HepG2 (cell line): Measurements from ENCODE around the gene NOXA1. TPM values are rescaled to one million over a fixed set of nuclear protein-coding genes. Genes with fewer than 3 reads are reported as not detected.

Source experiments
- ATF3 ChIP-seq: sonication (generic); formaldehyde crosslinking; IDR thresholded peaks from 2 replicates; pipeline ENCODE4 v1.4.0; 2020; ENCODE audit warnings: missing genetic modification reagents
- ELK4 ChIP-seq: sonication (generic); formaldehyde crosslinking; IDR thresholded peaks from 2 replicates; pipeline ENCODE4 v1.9.0; 2021; ENCODE audit warnings: missing genetic modification reagents, borderline replicate concordance
- HIVEP1 ChIP-seq: sonication (generic); formaldehyde crosslinking; IDR thresholded peaks from 2 replicates; pipeline ENCODE4 v1.4.0; 2020; ENCODE audit warnings: mild to moderate bottlenecking, missing genetic modification reagents
- HNRNPH1 ChIP-seq: fragments of 200-400 bp; formaldehyde crosslinking; optimal IDR thresholded peaks from 2 replicates; pipeline ENCODE3; 2017; ENCODE audit warnings: mild to moderate bottlenecking, low read depth, low read length
- KAT8 ChIP-seq: IDR thresholded peaks from 2 replicates; pipeline ENCODE4 v1.6.1; 2016; ENCODE audit warnings: missing genetic modification reagents, missing compliant biosample characterization
- MXI1 ChIP-seq: IDR thresholded peaks from 3 replicates; pipeline ENCODE4 v1.6.1; 2012; ENCODE audit warnings: low read depth, low read length, inconsistent platforms, borderline replicate concordance
- NAIF1 ChIP-seq: sonication (generic); formaldehyde crosslinking; IDR thresholded peaks from 2 replicates; pipeline ENCODE4 v1.5.0; 2020; ENCODE audit warnings: mild to moderate bottlenecking, missing genetic modification reagents, borderline replicate concordance
- NFATC3 ChIP-seq: sonication (generic); formaldehyde crosslinking; IDR thresholded peaks from 2 replicates; pipeline ENCODE4 v1.5.1; 2020; ENCODE audit warnings: mild to moderate bottlenecking, missing genetic modification reagents
- NKX3-1 ChIP-seq: sonication (generic); formaldehyde crosslinking; IDR thresholded peaks from 2 replicates; pipeline ENCODE4 v1.5.0; 2020; ENCODE audit warnings: missing genetic modification reagents
- ONECUT2 ChIP-seq: sonication (generic); formaldehyde crosslinking; IDR thresholded peaks from 2 replicates; pipeline ENCODE4 v1.4.0; 2020; ENCODE audit warnings: missing genetic modification reagents
- PLRG1 ChIP-seq: fragments of 450-650 bp; conservative IDR thresholded peaks from 2 replicates; pipeline ENCODE4 v1.6.1; 2016
- PTBP1 ChIP-seq: fragments of 200-400 bp; formaldehyde crosslinking; IDR thresholded peaks from 2 replicates; pipeline ENCODE4 v1.6.1; 2018; ENCODE audit warnings: low read length, low read depth; ENCODE audit not compliant: poor library complexity, severe bottlenecking
- TAF1 ChIP-seq: sonication (generic); formaldehyde crosslinking; IDR thresholded peaks from 2 replicates; pipeline ENCODE4 v1.4.0; 2020; ENCODE audit warnings: missing genetic modification reagents
- ZFP36L1 ChIP-seq: sonication (generic); formaldehyde crosslinking; IDR thresholded peaks from 2 replicates; pipeline ENCODE4 v1.8.0; 2022; ENCODE audit warnings: mild to moderate bottlenecking, missing genetic modification reagents, moderate library complexity
- ZNF446 ChIP-seq: sonication (generic); formaldehyde crosslinking; IDR thresholded peaks from 2 replicates; pipeline ENCODE4 v1.5.0; 2020; ENCODE audit warnings: mild to moderate bottlenecking, missing genetic modification reagents
- ZNF569 ChIP-seq: sonication (generic); formaldehyde crosslinking; IDR thresholded peaks from 2 replicates; pipeline ENCODE4 v1.5.0; 2020; ENCODE audit warnings: mild to moderate bottlenecking, missing genetic modification reagents, moderate library complexity, borderline replicate concordance
- ZNF598 ChIP-seq: sonication (generic); formaldehyde crosslinking; IDR thresholded peaks from 2 replicates; pipeline ENCODE4 v1.5.1; 2020; ENCODE audit warnings: mild to moderate bottlenecking, missing genetic modification reagents, borderline replicate concordance
- ZNF749 ChIP-seq: sonication (generic); formaldehyde crosslinking; IDR thresholded peaks from 2 replicates; pipeline ENCODE4 v1.8.0; 2022; ENCODE audit warnings: mild to moderate bottlenecking, missing genetic modification reagents, moderate library complexity, borderline replicate concordance
- polyA plus RNA-seq, 8 experiments: library from polyadenylated mRNA; depleted of rRNA in 3 of 8; stranded (reverse) in 7 of 8; unstranded in 1 of 8; fragments of >200 nt; fragmentation: Illumina TruSeq in 4 of 8; extraction: Trizol in 4 of 8; gene quantifications; 2 replicates each; pipeline versions ENCODE4 v1.2.1 to v1.2.3, GENCODE V29; 2011 to 2016; ENCODE audit warnings: low read depth in 4 of 8, missing spikeins in 1 of 8, mixed read lengths in 1 of 8; ENCODE audit not compliant: insufficient read depth in 1 of 8
- total RNA-seq, 5 experiments: library from RNA; depleted of rRNA; stranded (reverse); fragments of >200 nt; fragmentation: Illumina TruSeq; extraction: Trizol; gene quantifications; 2 replicates each; pipeline ENCODE4 v1.2.3, GENCODE V29; 2016; ENCODE audit warnings: low read depth in 1 of 5
- TF ChIP-seq, protein P1 (sequence below): sonication (generic); formaldehyde crosslinking; IDR thresholded peaks from 2 replicates; pipeline ENCODE4 v1.4.0; 2020; ENCODE audit warnings: missing genetic modification reagents, low read depth, mild to moderate bottlenecking, borderline replicate concordance
- TF ChIP-seq, protein P2 (sequence below): sonication (generic); formaldehyde crosslinking; IDR thresholded peaks from 2 replicates; pipeline ENCODE4 v1.5.0; 2020; ENCODE audit warnings: missing genetic modification reagents

NOXA1 gene
- total and polyA plus RNA-seq, 2 of the 13 experiments (the other 11 are each of a cell fraction or from before 2014, with no cell fraction given) = 0.78 to 1.2 TPM

DNA sequence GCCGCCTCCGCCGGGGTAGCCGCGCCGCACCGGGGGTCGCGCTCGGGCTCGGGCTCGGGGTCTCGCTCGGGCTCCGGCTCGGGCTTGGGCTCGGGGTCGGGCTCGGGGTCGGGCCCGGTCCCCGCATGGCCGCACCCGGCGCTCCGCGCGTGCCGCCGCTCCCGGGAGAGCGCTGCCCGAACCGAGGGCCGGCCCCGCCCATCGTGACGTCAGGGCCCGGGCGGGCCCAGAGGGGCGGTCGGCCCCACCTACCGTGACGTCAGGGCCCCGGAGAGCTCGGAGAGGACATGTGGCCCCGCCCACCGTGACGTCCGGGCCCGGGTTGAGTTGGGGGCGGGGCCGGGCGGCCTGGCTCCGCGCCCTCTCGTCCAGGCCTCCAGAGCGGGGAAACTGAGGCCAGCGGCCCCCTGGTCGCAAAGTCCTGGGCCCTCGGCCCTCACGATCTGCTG lies 36.0 kb downstream of the NOXA1 start, which contains the start of gene NSMF (continued):
- TF ChIP-seq ELK4 (CRISPR knock-in tag) = no peak
- no peak for TF ChIP-seq PTBP1
- no peak for TF ChIP-seq NFATC3 (CRISPR knock-in tag)
- 0 out of 2 replicates have a peak, but pooled peaks have one; percentile 38 for TF ChIP-seq TAF1
- TF ChIP-seq KAT8 (CRISPR knock-in tag) = peak; percentile 48; the same call in 1 of the 2 replicates
- TF ChIP-seq, protein P1, sequence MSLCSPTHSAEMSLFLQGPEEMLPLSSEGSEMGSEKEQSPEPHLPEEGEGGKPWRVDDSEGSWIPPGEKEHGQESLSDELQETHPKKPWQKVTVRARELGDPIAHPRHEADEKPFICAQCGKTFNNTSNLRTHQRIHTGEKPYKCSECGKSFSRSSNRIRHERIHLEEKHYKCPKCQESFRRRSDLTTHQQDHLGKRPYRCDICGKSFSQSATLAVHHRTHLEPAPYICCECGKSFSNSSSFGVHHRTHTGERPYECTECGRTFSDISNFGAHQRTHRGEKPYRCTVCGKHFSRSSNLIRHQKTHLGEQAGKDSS (CRISPR knock-in tag) = no peak
- no peak for TF ChIP-seq ZNF598 (CRISPR knock-in tag)
- TF ChIP-seq ATF3 (CRISPR knock-in tag) = no peak
- no peak for TF ChIP-seq ZNF569
- no peak for TF ChIP-seq PLRG1
- TF ChIP-seq HNRNPH1 = no peak
- TF ChIP-seq ZNF749 (CRISPR knock-in tag) = no peak
- TF ChIP-seq ONECUT2 (CRISPR knock-in tag) = no peak
- TF ChIP-seq, protein P2, sequence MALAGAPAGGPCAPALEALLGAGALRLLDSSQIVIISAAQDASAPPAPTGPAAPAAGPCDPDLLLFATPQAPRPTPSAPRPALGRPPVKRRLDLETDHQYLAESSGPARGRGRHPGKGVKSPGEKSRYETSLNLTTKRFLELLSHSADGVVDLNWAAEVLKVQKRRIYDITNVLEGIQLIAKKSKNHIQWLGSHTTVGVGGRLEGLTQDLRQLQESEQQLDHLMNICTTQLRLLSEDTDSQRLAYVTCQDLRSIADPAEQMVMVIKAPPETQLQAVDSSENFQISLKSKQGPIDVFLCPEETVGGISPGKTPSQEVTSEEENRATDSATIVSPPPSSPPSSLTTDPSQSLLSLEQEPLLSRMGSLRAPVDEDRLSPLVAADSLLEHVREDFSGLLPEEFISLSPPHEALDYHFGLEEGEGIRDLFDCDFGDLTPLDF (CRISPR knock-in tag) = no peak
- no peak for TF ChIP-seq HIVEP1 (CRISPR knock-in tag)
- no peak for TF ChIP-seq NKX3-1 (CRISPR knock-in tag)
- TF ChIP-seq NAIF1 (CRISPR knock-in tag) = no peak
- peak; percentile 83; the same call in 1 of the 3 replicates for TF ChIP-seq MXI1
- no peak; the same call in 1 of the 2 replicates for TF ChIP-seq ZFP36L1 (CRISPR knock-in tag)
- TF ChIP-seq ZNF446 (CRISPR knock-in tag) = no peak
